Muscle of arm (tissue), 12 donors: ENCODE results near the gene AP5S1. TPM values are rescaled to one million over a fixed set of nuclear protein-coding genes. Genes with fewer than 3 reads are reported as not detected.

Experiments
- DNase-seq: peaks from one replicate; pipeline ENCODE4 v3.0.0-alpha.2; 2013
- polyA plus RNA-seq, 12 donors: library from polyadenylated mRNA; unstranded; fragments of 120-200 nt; gene quantifications; one replicate each; pipeline ENCODE4 v1.2.1, GENCODE V29; 2013; ENCODE audit not compliant: insufficient read length in 12 of 12

AP5S1 gene
- polyA plus RNA-seq, 12 donors = 6.7 to 16.2 (median 8.4) TPM; not detected in 1

DNA sequence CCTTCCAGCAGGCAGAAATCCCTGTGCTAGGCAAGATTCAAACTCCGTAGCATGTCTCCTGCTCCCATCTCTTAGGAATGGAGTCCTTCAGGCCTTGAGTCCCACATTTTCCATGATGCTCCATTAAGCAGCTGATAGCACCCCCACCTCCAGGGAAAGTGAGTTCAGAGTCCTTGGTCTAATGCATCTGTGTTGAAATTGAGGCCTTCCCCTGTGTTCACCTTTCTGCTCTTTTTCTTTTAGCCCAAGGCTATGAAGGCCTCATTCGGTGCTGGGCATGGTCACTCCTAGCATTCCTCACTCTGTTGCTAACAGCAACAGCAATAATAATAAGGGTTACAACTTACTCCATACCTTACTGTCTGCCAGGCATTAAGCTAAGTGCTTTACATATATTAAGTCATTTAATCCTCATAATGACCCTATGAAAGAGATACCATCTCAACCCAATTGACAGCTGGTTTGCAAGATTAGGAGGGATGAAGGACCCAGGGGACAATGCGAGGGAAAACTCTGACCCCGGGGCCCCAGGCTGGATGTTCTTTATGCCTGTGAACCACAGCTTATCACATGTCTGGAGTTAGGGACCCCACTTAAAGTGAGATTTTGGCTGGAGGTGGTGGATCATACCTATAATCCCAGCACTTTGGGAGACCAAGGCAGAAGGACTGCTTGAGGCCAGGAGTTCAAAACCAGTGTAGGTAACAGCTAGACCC is 51.4 kb downstream of the AP5S1 start:
- no peak for DNase-seq

DNA sequence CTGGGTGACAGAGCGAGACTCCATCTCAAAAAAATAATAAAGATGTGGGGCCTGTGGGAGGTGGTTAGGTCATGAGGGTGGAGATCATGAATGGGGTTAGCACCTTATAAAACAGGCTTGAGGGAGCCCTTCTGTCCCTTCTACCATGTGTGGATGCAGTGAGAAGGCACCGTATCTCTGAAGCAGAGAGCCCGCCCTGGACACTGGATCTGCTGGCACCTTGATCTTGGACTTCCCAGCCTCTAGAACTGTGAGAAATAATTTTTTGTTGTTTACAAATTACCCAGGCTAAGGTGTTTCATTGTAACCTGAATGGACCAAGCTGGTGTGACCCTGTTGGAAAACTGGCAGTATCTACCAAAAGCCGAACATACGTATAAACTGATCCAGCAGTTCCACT is 53.2 kb downstream of the AP5S1 start:
- DNase-seq = no peak

DNA sequence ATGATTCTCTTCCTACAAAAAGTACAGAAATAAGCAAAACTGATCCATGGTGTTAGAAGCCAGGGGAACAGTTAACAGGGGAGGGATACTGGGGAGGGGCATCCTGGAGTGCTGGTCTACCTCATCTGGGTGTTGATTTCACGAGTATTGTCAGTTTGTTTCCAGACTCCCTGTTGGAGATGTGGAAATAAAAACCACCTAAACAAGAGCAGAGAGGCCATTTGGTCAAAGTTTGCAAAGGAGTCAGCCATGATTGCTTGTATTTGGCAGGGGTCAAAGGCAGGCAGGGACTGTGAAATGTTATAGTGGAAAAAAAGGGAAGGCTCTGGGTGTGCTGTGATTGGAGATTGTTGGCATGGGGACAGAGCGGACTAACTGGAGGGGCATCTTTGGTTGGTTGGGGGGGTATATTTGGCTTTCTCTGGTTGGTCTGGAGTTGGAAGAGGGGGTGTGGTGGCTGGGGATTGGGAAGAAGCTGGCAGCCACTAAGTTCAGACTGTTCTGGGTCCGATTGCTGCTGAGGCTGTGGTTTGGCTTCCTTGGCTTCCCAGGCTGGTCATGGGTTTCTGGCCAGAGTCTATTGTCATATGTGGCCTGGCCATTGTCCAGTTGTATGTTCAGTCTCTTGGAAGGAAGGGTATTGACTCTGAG is 54.0 kb downstream of the AP5S1 start:
- DNase-seq = no peak

- no peak for DNase-seq
Observed at GRCh38 chr20:3875378-3875974, 55.1 kb downstream of the AP5S1 start.

- no peak for DNase-seq
Observed at GRCh38 chr20:3876000-3876399, 55.7 kb downstream of the AP5S1 start.

DNA sequence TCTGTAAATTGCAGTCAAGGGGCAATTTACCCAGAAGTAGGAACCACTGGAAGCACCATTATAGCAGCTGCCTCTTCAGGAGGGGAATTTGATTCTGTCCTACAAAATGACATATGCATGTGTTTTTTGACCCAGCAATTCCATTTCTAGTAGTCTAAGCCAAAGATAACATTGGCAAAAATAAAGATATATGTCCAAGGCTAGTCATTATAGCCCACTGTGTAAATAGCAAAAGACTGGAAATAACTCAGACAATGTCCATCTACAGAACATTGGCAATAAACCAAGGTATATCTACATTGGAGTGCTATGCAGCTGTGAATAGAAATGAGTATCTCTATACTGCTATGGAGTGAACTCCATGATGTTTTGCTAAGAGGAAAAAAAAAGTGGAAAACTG is 56.3 kb downstream of the AP5S1 start:
- no peak for DNase-seq

Other genes with a start within 250 kb of the AP5S1 start
- gene GFRA4, start 157.1 kb upstream of the AP5S1 start, polyA plus RNA-seq = not detected
- gene ADAM33, start 138.5 kb upstream of the AP5S1 start, polyA plus RNA-seq = 10 to 100 TPM in 11 of 12 donors, not detected in 1; 34.7 to 99.4 (median 59.6) TPM
- gene SIGLEC1, start 107.9 kb upstream of the AP5S1 start, polyA plus RNA-seq = 1 to 10 TPM in 11 of 12 donors, not detected in 1; 2.9 to 5.6 (median 4.0) TPM
- gene HSPA12B, start 87.9 kb upstream of the AP5S1 start, polyA plus RNA-seq = 10 to 100 TPM in 11 of 12 donors, not detected in 1; 16.1 to 32.6 (median 21.5) TPM
- 10 to 100 TPM in 11 of 12 donors, not detected in 1; 10.7 to 23.2 (median 18.9) TPM for gene ADISSP, start 52.8 kb upstream of the AP5S1 start, polyA plus RNA-seq
- under 1 TPM in 3 of 12 donors, not detected in 9; 0.09 to 0.11 (median 0.11) TPM for gene SPEF1, start 39.1 kb upstream of the AP5S1 start, polyA plus RNA-seq
- gene CENPB, start 33.8 kb upstream of the AP5S1 start, polyA plus RNA-seq = 10 to 100 TPM in 11 of 12 donors, not detected in 1; 29.6 to 59.9 (median 39.1) TPM
- gene CDC25B, start 24.2 kb upstream of the AP5S1 start, polyA plus RNA-seq = 100 to 1,000 TPM in 1 of 12 donors, 10 to 100 TPM in 10, not detected in 1; 46.2 to 105 (median 85.4) TPM
- 10 to 100 TPM; 19.5 to 82.5 (median 23.5) TPM for gene MAVS, start 26.3 kb downstream of the AP5S1 start, polyA plus RNA-seq
- gene PANK2, start 68.8 kb downstream of the AP5S1 start, polyA plus RNA-seq = 10 to 100 TPM in 10 of 12 donors, 1 to 10 TPM in 1, not detected in 1; 9.5 to 33.9 (median 29.2) TPM
- 100 to 1,000 TPM in 1 of 12 donors, 10 to 100 TPM in 11; 21.2 to 160 (median 25.2) TPM for gene RNF24, start 195.0 kb downstream of the AP5S1 start, polyA plus RNA-seq